Heart left ventricle (tissue), 16 donors: ENCODE data around the gene CHRNE. TPM values are rescaled to one million over a fixed set of nuclear protein-coding genes. Genes with fewer than 3 reads are reported as not detected.
"Not testable (repeated sequence)": the region's sequence is repeated elsewhere in the genome, so short reads cannot be mapped to it uniquely, and the experiment has no call there.

Experiments used
- ATAC-seq, 4 donors: fragments of 200-7000 bp; cut with Tn5 transposase; one replicate each; pipeline ENCODE4 v1.9.1; 2020 to 2022; ENCODE audit warnings: moderate library complexity in 4 of 4, mild to moderate bottlenecking in 3 of 4, moderate number of reproducible peaks in 1 of 4
- DNase-seq, 5 donors: peaks; one replicate each; pipeline ENCODE4 v3.0.0-alpha.2; 2020
- H3K27ac ChIP-seq, 12 donors: fragments of 200-600 bp; sonication (generic) in 4 of 12; one replicate each; pipeline versions ENCODE4 v1.5.0 to v1.8.0; 2016 to 2022; ENCODE audit warnings: mild to moderate bottlenecking in 2 of 12
- H3K27me3 ChIP-seq, 9 donors: fragments of 200-600 bp; sonication (generic) in 2 of 9; one replicate each; pipeline versions ENCODE4 v1.5.1 to v1.8.0; 2016 to 2022; ENCODE audit warnings: mild to moderate bottlenecking in 3 of 9
- H3K36me3 ChIP-seq, 9 donors: fragments of 200-600 bp; sonication (generic) in 2 of 9; one replicate each; pipeline versions ENCODE4 v1.5.0 to v1.8.0; 2018 to 2022; ENCODE audit warnings: mild to moderate bottlenecking in 2 of 9
- H3K4me1 ChIP-seq, 12 donors: fragments of 200-600 bp; sonication (generic) in 4 of 12; one replicate each; pipeline versions ENCODE4 v1.5.0 to v1.8.0; 2016 to 2022; ENCODE audit warnings: mild to moderate bottlenecking in 3 of 12
- H3K4me3 ChIP-seq, 12 donors: fragments of 200-600 bp; sonication (generic) in 4 of 12; one replicate each; pipeline versions ENCODE4 v1.5.0 to v1.8.0; 2017 to 2022; ENCODE audit warnings: mild to moderate bottlenecking in 9 of 12, moderate library complexity in 4 of 12
- H3K9me3 ChIP-seq, 12 donors: fragments of 200-600 bp; sonication (generic) in 4 of 12; one replicate each; pipeline versions ENCODE4 v1.5.0 to v1.8.0; 2016 to 2022; ENCODE audit warnings: mild to moderate bottlenecking in 1 of 12
- CTCF ChIP-seq, 12 donors: fragments of 200-600 bp; sonication (generic) in 4 of 12; IDR thresholded peaks; one replicate each; pipeline versions ENCODE4 v1.5.0 to v1.8.0; 2018 to 2022; ENCODE audit warnings: antibody characterized with exemption in 12 of 12, mild to moderate bottlenecking in 5 of 12
- POLR2A ChIP-seq, 2 donors: fragments of 450-650 bp; IDR thresholded peaks; one replicate each; pipeline ENCODE4 v1.6.1; 2017; ENCODE audit warnings: antibody characterized with exemption in 2 of 2, mild to moderate bottlenecking in 2 of 2, moderate library complexity in 2 of 2
- WGBS, 4 donors: extraction: QIAGEN DNeasy Blood & Tissue Kit in 2 of 4; methylation state at CpG; one replicate each; pipeline versions ENCODE4 v1.1.5 to v1.1.7; 2013 to 2018; 5-methylcytosine and 5-hydroxymethylcytosine counted together
- intact Hi-C, 10 donors: fragments of 100-400 bp; cut with DNase I; formaldehyde crosslinking; loops; one replicate each; pipeline versions ENCODE4 v1.11.1 to v1.14.2; 2022
- polyA plus RNA-seq, 2 donors: library from polyadenylated mRNA; stranded (reverse); fragments of 200-250 nt; gene quantifications; one replicate each; pipeline ENCODE4 v1.2.3, GENCODE V29; 2013
- total RNA-seq, 9 donors: library from RNA; depleted of rRNA in 2 of 9; stranded (reverse); fragments of >200 nt in 2 of 9; fragmentation: NEBNext Ultra II Directional in 3 of 9; extraction: Animal tissue kit (Norgen Biotek cat#: 25700) in 3 of 9; gene quantifications; one replicate each; pipeline versions ENCODE4 v1.1.0 to v1.2.4, GENCODE V29; 2016 to 2023
- donor health status: ischemic (EF 13 %, LVEDD 7.1; RV severe dilation, severe dysfunction).
- donor health status: healthy with polysubstance abuse.
- donor health status: DM: no; HTN: yes; CAD: no.
- donor health status: DM: no; HTN: no; CAD: no.
- donor health status: ischemic (EF 25% LVEDD 6.9; RV normal size, moderate dysfunction).
- donor health status: ischemic (EF 25% LVEDD 5.7; RV mildly dilated, moderate dysfunction).
- donor health status: healthy.
- donor health status: DM: yes; HTN: yes; CAD: no.
- donor health status: ischemic (EF 35%, LVEDD 5.7; RV mildly dilated, moderate dysfunction).
- donor health status: nonischemic (EF 11% LVEDD 7.7; RV severe dilation, severe dysfunction).
- donor health status: DM: yes; HTN: yes; CAD: no.
- donor health status: PGD.
- donor health status: ischemic (EF 29% LVEDD 5.4; RV normal size, mild dysfunction).
- donor health status: nonischemic (EF 23%, LVEDD 6.1; RV moderate dilation, normal function).

Gene CHRNE
- total and polyA plus RNA-seq, 11 donors: 0.23 to 1.4 (median 0.48) TPM

DNA sequence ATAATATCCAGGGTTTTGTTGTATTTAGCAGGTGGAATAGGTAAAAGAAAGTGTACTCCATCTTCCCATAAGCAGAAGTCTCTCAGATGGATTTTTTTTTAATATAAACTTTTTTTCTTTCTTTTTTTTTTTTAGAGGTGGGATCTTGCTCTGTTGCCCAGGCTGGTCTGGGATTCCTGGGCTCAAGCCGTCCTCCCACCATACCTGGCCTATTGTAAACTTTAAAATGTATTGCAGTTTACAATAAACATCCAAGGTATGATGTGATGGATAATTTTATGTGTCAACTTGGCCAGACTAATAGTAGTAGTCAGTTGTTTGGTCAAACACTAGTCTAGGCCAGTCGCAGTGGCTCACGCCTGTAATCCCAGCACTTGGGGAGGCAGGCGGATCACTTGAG is 18.4 kb upstream of the CHRNE start:
- no peaks in the 10 kb centered on the region for H3K27me3 ChIP-seq
- intact Hi-C loops: no loop called here
- no peak overlapping the region for H3K4me3 ChIP-seq
- DNase-seq (no peak), ATAC-seq (no peak)
- no peak overlapping the region for H3K27ac ChIP-seq
- 92 to 96% (median 94%) methylated on average over 4 of the region's 4 CpGs for WGBS, 4 donors
- no peaks in the 10 kb centered on the region for H3K9me3 ChIP-seq
- H3K36me3 ChIP-seq: no peaks in the 10 kb centered on the region
- no peak for TF ChIP-seq CTCF (IDR thresholded peaks at IDR 0.05)
- peaks cover 0 to 9% (median 0%) of the 10 kb centered on the region in 12 donors for H3K4me1 ChIP-seq

GRCh38 chr17:4920351-4921048 is 17.6 kb upstream of the CHRNE start:
- peak in 1 of 4 donors; percentile 18 for ATAC-seq
- intact Hi-C loops: no loop called here
- Histone ChIP-seq H3K36me3 (no peaks in the 10 kb centered on the region), H3K4me3 (no peak overlapping the region), H3K27me3 (no peaks in the 10 kb centered on the region), H3K4me1 (peaks cover 0 to 9% (median 0%) of the 10 kb centered on the region in 12 donors), H3K27ac (no peak overlapping the region), H3K9me3 (no peaks in the 10 kb centered on the region)
- no peak for DNase-seq
- no peak for TF ChIP-seq CTCF (IDR thresholded peaks at IDR 0.05)
- no peak for TF ChIP-seq POLR2A (IDR thresholded peaks at IDR 0.05)
- 85 to 91% (median 89%) methylated on average over 10 of the region's 10 CpGs for WGBS, 4 donors

- intact Hi-C loops: loop anchor here in 1 of 10 donors (5.0 kb wide), 1 partner anchor 53 kb away; no protein-coding TSS in a partner anchor
- Histone ChIP-seq H3K9me3 (no peaks in the 10 kb centered on the region), H3K27me3 (no peaks in the 10 kb centered on the region)
These were observed 16.7 kb upstream of the CHRNE start for GRCh38 chr17:4919511-4920047.

DNA sequence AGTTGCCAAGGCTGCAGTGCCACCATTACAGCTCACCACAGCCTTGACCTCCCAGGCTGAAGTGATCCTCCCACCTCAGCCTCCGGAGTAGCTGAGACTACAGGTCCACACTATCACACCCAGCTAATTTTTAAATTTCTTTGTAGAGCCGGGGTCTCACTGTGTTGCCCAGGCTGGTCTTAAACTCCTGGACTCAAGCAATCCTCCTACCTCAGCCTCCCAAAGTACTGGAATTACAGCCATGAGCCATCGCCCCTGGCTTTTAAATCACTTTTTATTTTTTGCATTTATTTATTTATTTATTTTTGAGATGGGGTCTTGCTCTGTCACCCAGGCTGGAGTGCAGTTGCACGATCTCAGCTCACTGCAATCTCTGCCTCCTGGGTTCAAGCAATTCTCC is 11.7 kb upstream of the CHRNE start:
- not testable (repeated sequence) for H3K36me3 ChIP-seq, H3K27me3 ChIP-seq, H3K4me1 ChIP-seq, DNase-seq, ATAC-seq, H3K4me3 ChIP-seq, H3K9me3 ChIP-seq, H3K27ac ChIP-seq
- 93 to 97% (median 96%) methylated on average over 4 of the region's 4 CpGs for WGBS, 4 donors
- intact Hi-C loops: loop anchor here in 1 of 10 donors (5.0 kb wide), 1 partner anchor 73 kb away; the partner anchor contains the start of gene CAMTA2

More at GRCh38 chr17:4919511-4920047, 16.7 kb upstream of the CHRNE start:
- TF ChIP-seq POLR2A (IDR thresholded peaks at IDR 0.05) (no peak), CTCF (IDR thresholded peaks at IDR 0.05) (no peak)
- ATAC-seq (no peak), DNase-seq (no peak)
- Histone ChIP-seq H3K4me1 (peaks cover 0 to 9% (median 0%) of the 10 kb centered on the region in 12 donors), H3K36me3 (no peaks in the 10 kb centered on the region), H3K4me3 (no peak overlapping the region), H3K27ac (no peak overlapping the region)
- WGBS, 4 donors: 69 to 72% (median 71%) methylated on average over 8 of the region's 8 CpGs
